KMS-11 (cell line): ENCODE results near the gene RAB1A.
"Not testable (repeated sequence)": the region's sequence is repeated elsewhere in the genome, so short reads cannot be mapped to it uniquely, and the experiment has no call there.

ENCODE experiments used
- H2AFZ ChIP-seq: fragments of 200-600 bp; sonication (generic); 2 replicates; pipeline ENCODE4 v1.6.1; 2016; ENCODE audit warnings: antibody characterized with exemption, mixed run types, low read depth
- H3K27ac ChIP-seq: fragments of 200-600 bp; sonication (generic); 2 replicates; pipeline ENCODE4 v1.6.1; 2016; ENCODE audit warnings: mild to moderate bottlenecking, mixed run types
- H3K27me3 ChIP-seq: fragments of 200-600 bp; sonication (generic); 2 replicates; pipeline ENCODE4 v1.6.1; 2017; ENCODE audit warnings: mild to moderate bottlenecking, low read depth, mixed run types, moderate library complexity; ENCODE audit not compliant: insufficient read depth
- H3K36me3 ChIP-seq: fragments of 200-600 bp; sonication (generic); 2 replicates; pipeline ENCODE4 v1.6.1; 2017; ENCODE audit warnings: mild to moderate bottlenecking, mixed run types; ENCODE audit not compliant: insufficient read depth
- H3K4me1 ChIP-seq: fragments of 200-600 bp; sonication (generic); 2 replicates; pipeline ENCODE4 v1.6.1; 2016; ENCODE audit warnings: mild to moderate bottlenecking, low read depth, mixed run types; ENCODE audit not compliant: poor library complexity, severe bottlenecking
- H3K4me2 ChIP-seq: fragments of 200-600 bp; sonication (generic); 2 replicates; pipeline ENCODE4 v1.7.0; 2016; ENCODE audit warnings: mild to moderate bottlenecking, mixed run types
- H3K4me3 ChIP-seq: fragments of 200-600 bp; sonication (generic); IDR thresholded peaks from 2 replicates; pipeline ENCODE4 v1.6.1; 2017; ENCODE audit warnings: low read depth, low read length, mixed read lengths; ENCODE audit not compliant: insufficient read depth
- H3K79me2 ChIP-seq: fragments of 200-600 bp; sonication (generic); 2 replicates; pipeline ENCODE4 v1.6.1; 2016; ENCODE audit warnings: low read depth, mixed run types; ENCODE audit not compliant: insufficient read depth
- H3K9ac ChIP-seq: fragments of 200-600 bp; sonication (generic); 2 replicates; pipeline ENCODE4 v1.6.1; 2016; ENCODE audit warnings: mild to moderate bottlenecking, mixed run types
- H4K20me1 ChIP-seq: fragments of 200-600 bp; sonication (generic); 2 replicates; pipeline ENCODE4 v1.6.1; 2016; ENCODE audit warnings: mild to moderate bottlenecking, mixed run types; ENCODE audit not compliant: insufficient read depth
- TF ChIP-seq, protein P1 (sequence below): fragments of 200-600 bp; sonication (generic); conservative IDR thresholded peaks from 2 replicates; pipeline ENCODE4 v1.6.1; 2017; ENCODE audit warnings: low read depth, mild to moderate bottlenecking, antibody characterized with exemption, low read length, moderate library complexity, mixed read lengths

Gene RAB1A

DNA sequence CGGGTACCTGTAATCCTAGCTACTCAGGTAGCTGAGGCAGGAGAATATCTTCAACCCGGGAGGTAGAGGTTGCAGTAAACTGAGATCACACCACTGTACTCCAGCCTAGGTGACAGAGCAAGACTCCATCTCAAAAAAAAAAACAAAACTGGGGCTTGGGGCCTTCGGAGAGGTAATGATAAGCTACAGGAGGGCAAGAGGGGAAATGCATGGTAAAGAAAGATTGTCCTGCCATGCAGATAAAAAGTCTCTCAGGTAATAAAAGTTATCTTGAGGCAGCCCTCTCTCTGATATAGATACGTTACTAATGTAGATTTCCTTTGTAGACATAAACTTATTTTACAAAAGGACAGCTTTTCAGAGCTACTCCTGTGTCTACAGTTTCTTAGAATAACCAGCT, 3.7 kb upstream of the RAB1A start:
- Histone ChIP-seq H3K4me1 (peaks cover 8% of the 10 kb centered on the region), H3K4me3 (no peak overlapping the region), H3K27ac (no peak overlapping the region), H4K20me1 (peaks cover 2% of the 10 kb centered on the region; the same call in 1 of the 2 replicates), H3K27me3 (no peaks in the 10 kb centered on the region), H3K36me3 (no peaks in the 10 kb centered on the region), H3K9ac (no peak overlapping the region), H2AFZ (no peak overlapping the region), H3K79me2 (peaks cover 13% of the 10 kb centered on the region), H3K4me2 (no peak overlapping the region)
- TF ChIP-seq, protein P1, sequence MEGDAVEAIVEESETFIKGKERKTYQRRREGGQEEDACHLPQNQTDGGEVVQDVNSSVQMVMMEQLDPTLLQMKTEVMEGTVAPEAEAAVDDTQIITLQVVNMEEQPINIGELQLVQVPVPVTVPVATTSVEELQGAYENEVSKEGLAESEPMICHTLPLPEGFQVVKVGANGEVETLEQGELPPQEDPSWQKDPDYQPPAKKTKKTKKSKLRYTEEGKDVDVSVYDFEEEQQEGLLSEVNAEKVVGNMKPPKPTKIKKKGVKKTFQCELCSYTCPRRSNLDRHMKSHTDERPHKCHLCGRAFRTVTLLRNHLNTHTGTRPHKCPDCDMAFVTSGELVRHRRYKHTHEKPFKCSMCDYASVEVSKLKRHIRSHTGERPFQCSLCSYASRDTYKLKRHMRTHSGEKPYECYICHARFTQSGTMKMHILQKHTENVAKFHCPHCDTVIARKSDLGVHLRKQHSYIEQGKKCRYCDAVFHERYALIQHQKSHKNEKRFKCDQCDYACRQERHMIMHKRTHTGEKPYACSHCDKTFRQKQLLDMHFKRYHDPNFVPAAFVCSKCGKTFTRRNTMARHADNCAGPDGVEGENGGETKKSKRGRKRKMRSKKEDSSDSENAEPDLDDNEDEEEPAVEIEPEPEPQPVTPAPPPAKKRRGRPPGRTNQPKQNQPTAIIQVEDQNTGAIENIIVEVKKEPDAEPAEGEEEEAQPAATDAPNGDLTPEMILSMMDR: no peak

DNA sequence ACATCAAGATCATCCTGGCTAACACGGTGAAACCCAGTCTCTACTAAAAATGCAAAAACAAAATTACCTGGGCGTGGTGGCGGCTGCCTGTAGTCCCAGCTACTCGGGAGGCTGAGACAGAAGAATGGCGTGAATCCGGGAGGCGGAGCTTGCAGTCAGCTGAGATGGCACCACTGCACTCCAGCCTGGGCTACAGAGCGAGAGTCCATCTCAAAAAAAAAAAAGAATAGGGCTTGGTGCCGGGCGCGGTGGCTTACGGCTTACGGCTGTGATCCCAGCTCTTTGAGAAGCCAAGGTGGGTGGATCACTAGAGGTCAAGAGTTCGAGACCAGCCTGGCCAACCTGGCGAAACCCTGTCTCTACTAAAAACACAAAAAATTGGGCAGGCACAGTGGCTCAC, 3.0 kb upstream of the RAB1A start:
- Histone ChIP-seq H3K79me2 (peaks cover 20% of the 10 kb centered on the region), H3K4me1 (peaks cover 15% of the 10 kb centered on the region)
- H3K27ac ChIP-seq, H3K36me3 ChIP-seq, H3K27me3 ChIP-seq, H2AFZ ChIP-seq, H4K20me1 ChIP-seq, H3K9ac ChIP-seq, H3K4me3 ChIP-seq, H3K4me2 ChIP-seq: not testable (repeated sequence)

DNA sequence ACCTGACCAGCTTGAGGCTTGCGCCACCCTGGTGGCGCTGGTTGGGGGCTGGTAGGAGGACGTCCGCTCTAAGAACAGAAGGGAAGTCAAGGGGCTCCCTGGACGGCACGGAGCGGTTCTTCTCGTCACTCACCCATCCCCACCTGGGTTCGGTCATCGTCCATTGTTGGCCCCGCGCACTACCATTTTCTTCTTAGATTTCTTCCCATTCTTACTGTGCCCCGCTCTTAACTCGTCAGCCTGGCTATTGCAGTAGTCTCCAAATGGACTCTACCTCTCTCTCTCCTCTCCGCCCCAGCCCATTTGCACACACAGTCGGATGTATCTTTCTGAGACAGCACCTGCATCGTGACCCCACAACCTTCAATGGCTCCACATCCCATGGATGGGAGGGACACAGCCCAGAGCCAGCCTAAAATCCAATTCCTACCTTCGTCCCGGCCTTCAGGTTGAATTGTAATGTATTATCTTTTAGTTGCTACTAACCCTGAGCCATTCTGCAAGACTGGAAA, 814 bp upstream of the RAB1A start:
- Histone ChIP-seq H3K36me3 (no peaks in the 10 kb centered on the region), H3K79me2 (peaks cover 42% of the 10 kb centered on the region), H4K20me1 (peaks cover 29% of the 10 kb centered on the region), H3K4me2 (peak overlapping the region; percentile 72), H3K27ac (peak overlapping the region; percentile 55), H2AFZ (peak overlapping the region; percentile 74), H3K9ac (peak overlapping the region; percentile 90), H3K4me1 (peaks cover 37% of the 10 kb centered on the region), H3K4me3 (peak overlapping the region; percentile 73), H3K27me3 (no peaks in the 10 kb centered on the region)
- TF ChIP-seq, protein P1: 0 out of 2 replicates have a peak, but pooled peaks have one; percentile 3

DNA sequence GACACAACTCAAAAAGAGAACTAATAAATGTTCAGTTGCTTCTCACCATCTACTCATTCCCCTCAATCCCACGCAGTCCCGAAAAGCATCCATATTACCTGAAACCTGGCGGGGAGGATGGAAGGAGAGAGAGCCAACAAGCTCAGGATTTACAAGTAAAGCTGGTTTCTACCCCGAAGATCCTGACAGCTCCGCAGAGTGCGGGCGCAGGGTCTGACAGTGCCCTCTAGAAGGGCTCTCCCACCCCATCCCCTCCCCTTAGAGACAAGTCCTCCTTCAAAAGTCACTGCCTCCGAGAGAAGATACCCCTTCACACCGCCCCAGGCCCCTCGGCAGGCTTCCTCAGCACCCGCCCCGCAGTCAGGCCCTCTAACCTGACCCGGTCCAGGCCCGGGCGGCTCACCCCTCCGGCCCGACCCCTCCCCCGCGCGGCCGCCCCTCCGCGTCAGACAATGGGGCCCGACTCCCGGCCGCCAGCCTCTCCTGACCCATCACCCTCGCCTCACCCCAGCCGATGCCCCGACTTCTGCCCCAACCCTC, 550 bp downstream of the RAB1A start:
- peak overlapping the region; percentile 60; the same call in 1 of the 2 replicates for H2AFZ ChIP-seq
- TF ChIP-seq, protein P1: no peak
- H3K27ac ChIP-seq: peak overlapping the region; percentile 76
- peaks cover 51% of the 10 kb centered on the region for H3K4me1 ChIP-seq
- H3K79me2 ChIP-seq: peaks cover 56% of the 10 kb centered on the region
- H3K36me3 ChIP-seq: no peaks in the 10 kb centered on the region
- H3K9ac ChIP-seq: peak overlapping the region; percentile 90
- H4K20me1 ChIP-seq: peaks cover 39% of the 10 kb centered on the region
- H3K27me3 ChIP-seq: no peaks in the 10 kb centered on the region
- H3K4me2 ChIP-seq: peak overlapping the region; percentile 82
- peak overlapping the region; percentile 79 for H3K4me3 ChIP-seq
